ENCODE results near the gene SORL1-AS1.

The SORL1-AS1 gene

DNA sequence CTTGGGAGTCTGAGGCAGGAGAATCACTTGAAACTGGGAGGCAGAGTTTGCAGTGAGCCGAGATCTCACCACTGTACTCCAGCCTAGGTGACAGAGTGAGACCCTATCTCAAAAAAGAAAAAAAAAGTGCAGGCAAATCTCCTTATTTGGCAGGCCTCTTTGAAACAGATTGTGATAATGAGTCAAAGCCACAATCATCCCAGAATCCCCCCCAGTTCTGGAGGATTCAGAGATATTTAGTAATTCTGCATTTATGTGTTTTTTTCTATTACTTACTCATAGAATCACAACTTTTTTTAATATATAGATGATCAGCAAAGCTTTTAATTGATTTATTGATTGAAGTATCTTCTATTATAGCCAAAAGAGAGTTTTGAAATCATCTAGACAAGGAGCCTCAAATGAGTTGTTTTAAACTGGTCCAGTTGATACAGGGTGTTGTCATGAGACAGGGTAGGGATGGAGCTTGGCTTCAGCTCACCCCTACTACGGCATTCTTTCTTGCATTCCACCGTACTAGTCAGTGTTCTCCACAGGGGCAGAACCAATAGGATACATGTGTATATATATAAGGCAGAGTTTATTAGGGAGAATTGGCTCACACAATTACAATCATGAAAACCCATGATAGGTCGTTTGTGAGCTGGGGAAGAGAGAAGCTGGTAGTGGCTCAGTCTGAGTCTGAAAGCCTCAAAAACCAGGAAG is 39.9 kb downstream of the SORL1-AS1 start:
- H2BK20ac ChIP-seq (ENCODE audit: low read depth, low read length, poor library complexity, severe bottlenecking), result no peak overlapping the region
- H3K18ac ChIP-seq (ENCODE audit: insufficient read length, low read depth, low read length), result no peak overlapping the region
- H2AK5ac ChIP-seq (ENCODE audit: insufficient read length, low read length), result no peak overlapping the region
- no peaks in the 10 kb centered on the region for H4K20me1 ChIP-seq (ENCODE audit: control insufficient read depth, insufficient read depth, insufficient read length)
- H4K5ac ChIP-seq (ENCODE audit: insufficient read length, low read depth, low read length), result no peak overlapping the region
- no peak overlapping the region for H3K23ac ChIP-seq (ENCODE audit: insufficient read length, low read depth, low read length)
- Mint-ChIP-seq H3K9me3 (no peaks in the 10 kb centered on the region; a peak in 1 of 5 replicates), H3K4me1 (peaks cover 17 to 19% of the 10 kb centered on the region in 2 experiments), H3K36me3 (ENCODE audit: insufficient read depth in 1 of 3, low read depth in 3 of 3) (no peaks in the 10 kb centered on the region; a peak in 1 of 7 replicates), H3K4me3 (no peak overlapping the region), H3K27ac (peak overlapping the region in 1 of 3 experiments; percentile 73; a peak in 1 of 7 replicates), H3K27me3 (ENCODE audit: low read depth) (no peaks in the 10 kb centered on the region)
- no peak overlapping the region for H4K91ac ChIP-seq (ENCODE audit: insufficient read length, low read depth, low read length)
- no peak overlapping the region for H2BK5ac ChIP-seq (ENCODE audit: insufficient read length, low read length)
- no CpG with 5 or more reads among the region's 4 CpGs for WGBS (ENCODE audit: extremely low coverage, insufficient read length, low lambda C conversion rate)
- no peak overlapping the region for H3K4me2 ChIP-seq (ENCODE audit: insufficient read depth, insufficient read length, low read length)
- H3K79me2 ChIP-seq (ENCODE audit: insufficient read depth, low read length), result no peaks in the 10 kb centered on the region
- H3K9me3 ChIP-seq (ENCODE audit: control insufficient read depth, low read depth, low read length), result no peaks in the 10 kb centered on the region
- H2AFZ ChIP-seq (ENCODE audit: low read length), result no peak overlapping the region
- no peak for DNase-seq
- no peaks in the 10 kb centered on the region for H3K27me3 ChIP-seq (ENCODE audit: insufficient read depth, low read length)
- H2BK120ac ChIP-seq (ENCODE audit: low read depth, low read length, poor library complexity, severe bottlenecking), result no peak overlapping the region
- peaks cover under 1% of the 10 kb centered on the region; the same call in 1 of the 2 replicates for H3K4me1 ChIP-seq (ENCODE audit: insufficient read depth, low read length)
- H3T11ph ChIP-seq (ENCODE audit: low read length), result no peak overlapping the region
- TF ChIP-seq, protein P1, sequence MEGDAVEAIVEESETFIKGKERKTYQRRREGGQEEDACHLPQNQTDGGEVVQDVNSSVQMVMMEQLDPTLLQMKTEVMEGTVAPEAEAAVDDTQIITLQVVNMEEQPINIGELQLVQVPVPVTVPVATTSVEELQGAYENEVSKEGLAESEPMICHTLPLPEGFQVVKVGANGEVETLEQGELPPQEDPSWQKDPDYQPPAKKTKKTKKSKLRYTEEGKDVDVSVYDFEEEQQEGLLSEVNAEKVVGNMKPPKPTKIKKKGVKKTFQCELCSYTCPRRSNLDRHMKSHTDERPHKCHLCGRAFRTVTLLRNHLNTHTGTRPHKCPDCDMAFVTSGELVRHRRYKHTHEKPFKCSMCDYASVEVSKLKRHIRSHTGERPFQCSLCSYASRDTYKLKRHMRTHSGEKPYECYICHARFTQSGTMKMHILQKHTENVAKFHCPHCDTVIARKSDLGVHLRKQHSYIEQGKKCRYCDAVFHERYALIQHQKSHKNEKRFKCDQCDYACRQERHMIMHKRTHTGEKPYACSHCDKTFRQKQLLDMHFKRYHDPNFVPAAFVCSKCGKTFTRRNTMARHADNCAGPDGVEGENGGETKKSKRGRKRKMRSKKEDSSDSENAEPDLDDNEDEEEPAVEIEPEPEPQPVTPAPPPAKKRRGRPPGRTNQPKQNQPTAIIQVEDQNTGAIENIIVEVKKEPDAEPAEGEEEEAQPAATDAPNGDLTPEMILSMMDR (conservative IDR thresholded peaks at IDR 0.05), result no peak
- H3K56ac ChIP-seq (ENCODE audit: insufficient read length, low read depth, low read length), result no peak overlapping the region
- H3K27ac ChIP-seq (ENCODE audit: insufficient read length, low read depth, low read length), result no peak overlapping the region
- H2BK15ac ChIP-seq (ENCODE audit: low read depth, low read length), result no peak overlapping the region
- H3K9ac ChIP-seq (ENCODE audit: extremely low read depth, insufficient read length, low read length), result no peak overlapping the region
- H3K14ac ChIP-seq (ENCODE audit: insufficient read depth, low read length), result no peak overlapping the region
- H4K8ac ChIP-seq (replicated peaks; ENCODE audit: insufficient read length, low read depth, low read length), result no peak overlapping the region
- no peak overlapping the region for H3K4ac ChIP-seq (ENCODE audit: low read depth, low read length)
- H3K79me1 ChIP-seq (ENCODE audit: insufficient read depth, low read depth, low read length, poor library complexity, severe bottlenecking), result no peaks in the 10 kb centered on the region
- H3K23me2 ChIP-seq (ENCODE audit: insufficient read length, low read depth, low read length, poor library complexity, severe bottlenecking), result no peaks in the 10 kb centered on the region
- no peak overlapping the region for H2BK12ac ChIP-seq (ENCODE audit: insufficient read length, low read depth, low read length)
